ENCODE data around the gene EXOC3L4. TPM values are rescaled to one million over a fixed set of nuclear protein-coding genes. Genes with fewer than 3 reads are reported as not detected.

Gene EXOC3L4
- total and polyA plus RNA-seq, 9 of the 15 experiments (the other 6 are each of a cell fraction or from before 2014, with no cell fraction given) = 0.10 to 6.7 (median 0.98) TPM; not detected in 1

DNA sequence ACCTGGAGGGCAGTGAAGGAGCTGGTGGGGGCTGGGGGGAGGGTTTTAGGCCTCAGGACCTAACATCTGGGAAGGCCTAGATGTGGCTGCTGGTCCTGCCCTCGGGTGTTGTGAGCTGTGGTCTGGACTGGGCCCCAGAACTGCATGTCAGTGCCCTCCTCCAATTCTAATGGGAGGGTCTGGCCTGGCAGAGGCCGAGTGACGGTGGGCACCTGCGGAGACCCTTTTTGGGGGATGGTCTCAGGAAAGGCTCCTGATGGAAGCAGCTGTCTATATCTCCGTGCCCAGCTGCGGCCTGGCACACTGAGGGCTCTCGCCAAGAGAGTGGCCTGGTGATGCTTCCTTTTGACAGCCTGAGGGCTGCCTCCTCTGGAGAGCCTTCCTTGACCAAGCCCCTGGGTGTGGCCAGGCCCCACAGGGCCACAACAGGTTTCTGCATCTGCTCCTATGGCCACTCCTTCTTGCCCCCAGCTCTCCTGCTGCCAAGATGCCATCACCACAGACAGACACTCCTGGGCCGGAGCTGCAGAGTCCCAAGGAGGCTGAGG lies 5.3 kb downstream of the EXOC3L4 start (continued):
- TF ChIP-seq, protein P1, sequence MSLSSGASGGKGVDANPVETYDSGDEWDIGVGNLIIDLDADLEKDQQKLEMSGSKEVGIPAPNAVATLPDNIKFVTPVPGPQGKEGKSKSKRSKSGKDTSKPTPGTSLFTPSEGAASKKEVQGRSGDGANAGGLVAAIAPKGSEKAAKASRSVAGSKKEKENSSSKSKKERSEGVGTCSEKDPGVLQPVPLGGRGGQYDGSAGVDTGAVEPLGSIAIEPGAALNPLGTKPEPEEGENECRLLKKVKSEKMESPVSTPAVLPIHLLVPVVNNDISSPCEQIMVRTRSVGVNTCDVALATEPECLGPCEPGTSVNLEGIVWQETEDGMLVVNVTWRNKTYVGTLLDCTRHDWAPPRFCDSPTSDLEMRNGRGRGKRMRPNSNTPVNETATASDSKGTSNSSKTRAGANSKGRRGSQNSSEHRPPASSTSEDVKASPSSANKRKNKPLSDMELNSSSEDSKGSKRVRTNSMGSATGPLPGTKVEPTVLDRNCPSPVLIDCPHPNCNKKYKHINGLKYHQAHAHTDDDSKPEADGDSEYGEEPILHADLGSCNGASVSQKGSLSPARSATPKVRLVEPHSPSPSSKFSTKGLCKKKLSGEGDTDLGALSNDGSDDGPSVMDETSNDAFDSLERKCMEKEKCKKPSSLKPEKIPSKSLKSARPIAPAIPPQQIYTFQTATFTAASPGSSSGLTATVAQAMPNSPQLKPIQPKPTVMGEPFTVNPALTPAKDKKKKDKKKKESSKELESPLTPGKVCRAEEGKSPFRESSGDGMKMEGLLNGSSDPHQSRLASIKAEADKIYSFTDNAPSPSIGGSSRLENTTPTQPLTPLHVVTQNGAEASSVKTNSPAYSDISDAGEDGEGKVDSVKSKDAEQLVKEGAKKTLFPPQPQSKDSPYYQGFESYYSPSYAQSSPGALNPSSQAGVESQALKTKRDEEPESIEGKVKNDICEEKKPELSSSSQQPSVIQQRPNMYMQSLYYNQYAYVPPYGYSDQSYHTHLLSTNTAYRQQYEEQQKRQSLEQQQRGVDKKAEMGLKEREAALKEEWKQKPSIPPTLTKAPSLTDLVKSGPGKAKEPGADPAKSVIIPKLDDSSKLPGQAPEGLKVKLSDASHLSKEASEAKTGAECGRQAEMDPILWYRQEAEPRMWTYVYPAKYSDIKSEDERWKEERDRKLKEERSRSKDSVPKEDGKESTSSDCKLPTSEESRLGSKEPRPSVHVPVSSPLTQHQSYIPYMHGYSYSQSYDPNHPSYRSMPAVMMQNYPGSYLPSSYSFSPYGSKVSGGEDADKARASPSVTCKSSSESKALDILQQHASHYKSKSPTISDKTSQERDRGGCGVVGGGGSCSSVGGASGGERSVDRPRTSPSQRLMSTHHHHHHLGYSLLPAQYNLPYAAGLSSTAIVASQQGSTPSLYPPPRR (CRISPR knock-in tag; IDR thresholded peaks at IDR 0.05; ENCODE audit: borderline replicate concordance) = no peak
- TF ChIP-seq L3MBTL2 (IDR thresholded peaks at IDR 0.05) (0 out of 2 replicates have a peak, but pooled peaks have one; percentile 2), RFX7 (CRISPR knock-in tag; IDR thresholded peaks at IDR 0.05) (no peak), LARP7 (IDR thresholded peaks at IDR 0.05) (no peak)
- TF ChIP-seq, protein P2, sequence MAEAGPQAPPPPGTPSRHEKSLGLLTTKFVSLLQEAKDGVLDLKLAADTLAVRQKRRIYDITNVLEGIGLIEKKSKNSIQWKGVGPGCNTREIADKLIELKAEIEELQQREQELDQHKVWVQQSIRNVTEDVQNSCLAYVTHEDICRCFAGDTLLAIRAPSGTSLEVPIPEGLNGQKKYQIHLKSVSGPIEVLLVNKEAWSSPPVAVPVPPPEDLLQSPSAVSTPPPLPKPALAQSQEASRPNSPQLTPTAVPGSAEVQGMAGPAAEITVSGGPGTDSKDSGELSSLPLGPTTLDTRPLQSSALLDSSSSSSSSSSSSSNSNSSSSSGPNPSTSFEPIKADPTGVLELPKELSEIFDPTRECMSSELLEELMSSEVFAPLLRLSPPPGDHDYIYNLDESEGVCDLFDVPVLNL (CRISPR knock-in tag; IDR thresholded peaks at IDR 0.05; ENCODE audit: low read depth) = no peak
- TF ChIP-seq, protein P3, sequence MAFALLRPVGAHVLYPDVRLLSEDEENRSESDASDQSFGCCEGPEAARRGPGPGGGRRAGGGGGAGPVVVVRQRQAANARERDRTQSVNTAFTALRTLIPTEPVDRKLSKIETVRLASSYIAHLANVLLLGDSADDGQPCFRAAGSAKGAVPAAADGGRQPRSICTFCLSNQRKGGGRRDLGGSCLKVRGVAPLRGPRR (CRISPR knock-in tag; IDR thresholded peaks at IDR 0.05) = no peak
- TF ChIP-seq, protein P4, sequence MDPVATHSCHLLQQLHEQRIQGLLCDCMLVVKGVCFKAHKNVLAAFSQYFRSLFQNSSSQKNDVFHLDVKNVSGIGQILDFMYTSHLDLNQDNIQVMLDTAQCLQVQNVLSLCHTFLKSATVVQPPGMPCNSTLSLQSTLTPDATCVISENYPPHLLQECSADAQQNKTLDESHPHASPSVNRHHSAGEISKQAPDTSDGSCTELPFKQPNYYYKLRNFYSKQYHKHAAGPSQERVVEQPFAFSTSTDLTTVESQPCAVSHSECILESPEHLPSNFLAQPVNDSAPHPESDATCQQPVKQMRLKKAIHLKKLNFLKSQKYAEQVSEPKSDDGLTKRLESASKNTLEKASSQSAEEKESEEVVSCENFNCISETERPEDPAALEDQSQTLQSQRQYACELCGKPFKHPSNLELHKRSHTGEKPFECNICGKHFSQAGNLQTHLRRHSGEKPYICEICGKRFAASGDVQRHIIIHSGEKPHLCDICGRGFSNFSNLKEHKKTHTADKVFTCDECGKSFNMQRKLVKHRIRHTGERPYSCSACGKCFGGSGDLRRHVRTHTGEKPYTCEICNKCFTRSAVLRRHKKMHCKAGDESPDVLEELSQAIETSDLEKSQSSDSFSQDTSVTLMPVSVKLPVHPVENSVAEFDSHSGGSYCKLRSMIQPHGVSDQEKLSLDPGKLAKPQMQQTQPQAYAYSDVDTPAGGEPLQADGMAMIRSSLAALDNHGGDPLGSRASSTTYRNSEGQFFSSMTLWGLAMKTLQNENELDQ (CRISPR knock-in tag; IDR thresholded peaks at IDR 0.05; ENCODE audit: borderline replicate concordance) = no peak
- TF ChIP-seq, protein P5, sequence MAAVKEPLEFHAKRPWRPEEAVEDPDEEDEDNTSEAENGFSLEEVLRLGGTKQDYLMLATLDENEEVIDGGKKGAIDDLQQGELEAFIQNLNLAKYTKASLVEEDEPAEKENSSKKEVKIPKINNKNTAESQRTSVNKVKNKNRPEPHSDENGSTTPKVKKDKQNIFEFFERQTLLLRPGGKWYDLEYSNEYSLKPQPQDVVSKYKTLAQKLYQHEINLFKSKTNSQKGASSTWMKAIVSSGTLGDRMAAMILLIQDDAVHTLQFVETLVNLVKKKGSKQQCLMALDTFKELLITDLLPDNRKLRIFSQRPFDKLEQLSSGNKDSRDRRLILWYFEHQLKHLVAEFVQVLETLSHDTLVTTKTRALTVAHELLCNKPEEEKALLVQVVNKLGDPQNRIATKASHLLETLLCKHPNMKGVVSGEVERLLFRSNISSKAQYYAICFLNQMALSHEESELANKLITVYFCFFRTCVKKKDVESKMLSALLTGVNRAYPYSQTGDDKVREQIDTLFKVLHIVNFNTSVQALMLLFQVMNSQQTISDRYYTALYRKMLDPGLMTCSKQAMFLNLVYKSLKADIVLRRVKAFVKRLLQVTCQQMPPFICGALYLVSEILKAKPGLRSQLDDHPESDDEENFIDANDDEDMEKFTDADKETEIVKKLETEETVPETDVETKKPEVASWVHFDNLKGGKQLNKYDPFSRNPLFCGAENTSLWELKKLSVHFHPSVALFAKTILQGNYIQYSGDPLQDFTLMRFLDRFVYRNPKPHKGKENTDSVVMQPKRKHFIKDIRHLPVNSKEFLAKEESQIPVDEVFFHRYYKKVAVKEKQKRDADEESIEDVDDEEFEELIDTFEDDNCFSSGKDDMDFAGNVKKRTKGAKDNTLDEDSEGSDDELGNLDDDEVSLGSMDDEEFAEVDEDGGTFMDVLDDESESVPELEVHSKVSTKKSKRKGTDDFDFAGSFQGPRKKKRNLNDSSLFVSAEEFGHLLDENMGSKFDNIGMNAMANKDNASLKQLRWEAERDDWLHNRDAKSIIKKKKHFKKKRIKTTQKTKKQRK (IDR thresholded peaks at IDR 0.05; ENCODE audit: borderline replicate concordance, low read depth, low read length) = no peak
- TF ChIP-seq, protein P6, sequence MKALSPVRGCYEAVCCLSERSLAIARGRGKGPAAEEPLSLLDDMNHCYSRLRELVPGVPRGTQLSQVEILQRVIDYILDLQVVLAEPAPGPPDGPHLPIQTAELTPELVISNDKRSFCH (CRISPR knock-in tag; IDR thresholded peaks at IDR 0.05) = no peak
- TF ChIP-seq, protein P6 (tag; IDR thresholded peaks at IDR 0.05) = no peak
- TF ChIP-seq, protein P7, sequence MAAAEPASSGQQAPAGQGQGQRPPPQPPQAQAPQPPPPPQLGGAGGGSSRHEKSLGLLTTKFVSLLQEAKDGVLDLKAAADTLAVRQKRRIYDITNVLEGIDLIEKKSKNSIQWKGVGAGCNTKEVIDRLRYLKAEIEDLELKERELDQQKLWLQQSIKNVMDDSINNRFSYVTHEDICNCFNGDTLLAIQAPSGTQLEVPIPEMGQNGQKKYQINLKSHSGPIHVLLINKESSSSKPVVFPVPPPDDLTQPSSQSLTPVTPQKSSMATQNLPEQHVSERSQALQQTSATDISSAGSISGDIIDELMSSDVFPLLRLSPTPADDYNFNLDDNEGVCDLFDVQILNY (CRISPR knock-in tag; IDR thresholded peaks at IDR 0.05) = no peak
